Measurements from ENCODE around the gene ISOC2. TPM values are rescaled to one million over a fixed set of nuclear protein-coding genes. Genes with fewer than 3 reads are reported as not detected.

ISOC2 gene
- total and polyA plus RNA-seq, 2 experiments from 2014 or later: 72.2 to 79.3 TPM

- Histone ChIP-seq H3K79me2 (peaks cover 18% of the 10 kb centered on the region), H3K4me1 (ENCODE audit: insufficient read depth) (peaks cover 27% of the 10 kb centered on the region), H3K36me3 (replicated peaks; ENCODE audit: insufficient read depth, low read depth) (no peaks in the 10 kb centered on the region), H2AFZ (no peak overlapping the region), H3K27ac (no peak overlapping the region), H3K4me3 (no peak overlapping the region), H3K27me3 (no peaks in the 10 kb centered on the region), H3K9me3 (ENCODE audit: low read depth) (no peaks in the 10 kb centered on the region), H3K9me2 (replicated peaks; ENCODE audit: insufficient read depth) (no peaks in the 10 kb centered on the region), H3K4me2 (no peak overlapping the region), H4K20me1 (ENCODE audit: insufficient read depth, poor library complexity, severe bottlenecking) (no peaks in the 10 kb centered on the region)
- no peak for TF ChIP-seq CTCF (IDR thresholded peaks at IDR 0.05; ENCODE audit: poor library complexity)
- TF ChIP-seq EZH2 (IDR thresholded peaks at IDR 0.05; ENCODE audit: borderline replicate concordance): no peak
- TF ChIP-seq EZH2phosphoT487 (IDR thresholded peaks at IDR 0.05; ENCODE audit: low read depth, severe bottlenecking, unreplicated experiment): no peak
- DNase-seq (ENCODE audit: low spot score): no peak
- 93% methylated on average over 9 of the region's 47 CpGs for WGBS (ENCODE audit: low lambda C conversion rate, missing lambda C conversion rate)
Measured at GRCh38 chr19:55482967-55483705, 21.7 kb upstream of the ISOC2 start.

- no peaks in the 10 kb centered on the region for H3K36me3 ChIP-seq (replicated peaks; ENCODE audit: insufficient read depth, low read depth)
- peaks cover 26% of the 10 kb centered on the region for H3K4me1 ChIP-seq (ENCODE audit: insufficient read depth)
- no peak for TF ChIP-seq EZH2phosphoT487 (IDR thresholded peaks at IDR 0.05; ENCODE audit: low read depth, severe bottlenecking, unreplicated experiment)
- no peak for TF ChIP-seq CTCF (IDR thresholded peaks at IDR 0.05; ENCODE audit: poor library complexity)
- TF ChIP-seq EZH2 (IDR thresholded peaks at IDR 0.05; ENCODE audit: borderline replicate concordance): no peak
- no peaks in the 10 kb centered on the region for H3K9me3 ChIP-seq (ENCODE audit: low read depth)
- no peak overlapping the region for H3K4me3 ChIP-seq
- H3K9me2 ChIP-seq (replicated peaks; ENCODE audit: insufficient read depth): no peaks in the 10 kb centered on the region
- H2AFZ ChIP-seq: no peak overlapping the region
- H3K4me2 ChIP-seq: no peak overlapping the region
- no peak overlapping the region for H3K27ac ChIP-seq
- H4K20me1 ChIP-seq (ENCODE audit: insufficient read depth, poor library complexity, severe bottlenecking): no peaks in the 10 kb centered on the region
- H3K79me2 ChIP-seq: peaks cover 25% of the 10 kb centered on the region
- 98% methylated on average over 41 of the region's 83 CpGs for WGBS (ENCODE audit: low lambda C conversion rate, missing lambda C conversion rate)
- no peak for DNase-seq (ENCODE audit: low spot score)
- no peaks in the 10 kb centered on the region for H3K27me3 ChIP-seq
Measured at GRCh38 chr19:55482156-55482961, 20.9 kb upstream of the ISOC2 start.

GRCh38 chr19:55481794-55482155 lies 20.3 kb upstream of the ISOC2 start:
- no peaks in the 10 kb centered on the region for H3K9me2 ChIP-seq (replicated peaks; ENCODE audit: insufficient read depth)
- H3K27me3 ChIP-seq: no peaks in the 10 kb centered on the region
- no peaks in the 10 kb centered on the region for H3K9me3 ChIP-seq (ENCODE audit: low read depth)
- no peak for DNase-seq (ENCODE audit: low spot score)
- no peak for TF ChIP-seq CTCF (IDR thresholded peaks at IDR 0.05; ENCODE audit: poor library complexity)
- no peak for TF ChIP-seq EZH2 (IDR thresholded peaks at IDR 0.05; ENCODE audit: borderline replicate concordance)
- TF ChIP-seq EZH2phosphoT487 (IDR thresholded peaks at IDR 0.05; ENCODE audit: low read depth, severe bottlenecking, unreplicated experiment): no peak
- WGBS (ENCODE audit: low lambda C conversion rate, missing lambda C conversion rate): 81% methylated on average over 7 of the region's 40 CpGs
- no peak overlapping the region for H2AFZ ChIP-seq
- no peak overlapping the region for H3K27ac ChIP-seq
- peaks cover 20% of the 10 kb centered on the region for H3K4me1 ChIP-seq (ENCODE audit: insufficient read depth)
- no peak overlapping the region for H3K4me2 ChIP-seq
- no peak overlapping the region for H3K4me3 ChIP-seq
- H4K20me1 ChIP-seq (ENCODE audit: insufficient read depth, poor library complexity, severe bottlenecking): no peaks in the 10 kb centered on the region
- peaks cover 28% of the 10 kb centered on the region for H3K79me2 ChIP-seq
- no peaks in the 10 kb centered on the region for H3K36me3 ChIP-seq (replicated peaks; ENCODE audit: insufficient read depth, low read depth)

Data from hepatocyte (in vitro differentiated cells).